HG03575 (cell line): Measurements from ENCODE around the gene COQ8B.
"Not testable (repeated sequence)": the region's sequence is repeated elsewhere in the genome, so short reads cannot be mapped to it uniquely, and the experiment has no call there.

Experiments used
- ATAC-seq: cut with Tn5 transposase; IDR thresholded peaks from one replicate; pipeline ENCODE4 v1.9.1; 2021; ENCODE audit not compliant: unreplicated experiment, insufficient number of reproducible peaks, low FRiP score; ENCODE audit errors: extremely low read depth

COQ8B gene

GRCh38 chr19:40655684-40656083 lies 61.0 kb downstream of the COQ8B start:
- not testable (repeated sequence) for ATAC-seq

- not testable (repeated sequence) for ATAC-seq
Measured at GRCh38 chr19:40652303-40652702, 64.4 kb downstream of the COQ8B start.

GRCh38 chr19:40650749-40651305 lies 65.9 kb downstream of the COQ8B start:
- ATAC-seq, result no peak

GRCh38 chr19:40649903-40650675 lies 66.6 kb downstream of the COQ8B start:
- not testable (repeated sequence) for ATAC-seq

GRCh38 chr19:40646743-40647254 lies 69.9 kb downstream of the COQ8B start:
- no peak for ATAC-seq

GRCh38 chr19:40642757-40643305 lies 73.9 kb downstream of the COQ8B start:
- no peak for ATAC-seq

GRCh38 chr19:40642051-40642706 lies 74.5 kb downstream of the COQ8B start:
- no peak for ATAC-seq
